Suprapubic skin (tissue), 4 donors: ENCODE results near the gene IRS2.

ENCODE experiments used
- CTCF ChIP-seq, 2 donors: fragments of 200-600 bp in 1 of 2; fragments of 450-650 bp in 1 of 2; sonication (generic) in 1 of 2; IDR thresholded peaks; one replicate each; pipeline ENCODE4 v1.5.1; 2016 to 2019; ENCODE audit warnings: antibody characterized with exemption in 2 of 2, mild to moderate bottlenecking in 1 of 2, moderate library complexity in 1 of 2
- EP300 ChIP-seq: sonication (generic); formaldehyde crosslinking; IDR thresholded peaks from one replicate; pipeline ENCODE4 v1.6.1; 2017; ENCODE audit warnings: antibody characterized with exemption
- POLR2A ChIP-seq, 2 donors: fragments of 450-650 bp; IDR thresholded peaks; one replicate each; pipeline ENCODE4 v1.6.1; 2017; ENCODE audit warnings: antibody characterized with exemption in 2 of 2, mild to moderate bottlenecking in 2 of 2, moderate library complexity in 2 of 2
- POLR2AphosphoS5 ChIP-seq, 3 donors: sonication (generic); formaldehyde crosslinking; IDR thresholded peaks; one replicate each; pipeline ENCODE4 v1.6.1; 2017; ENCODE audit warnings: antibody characterized with exemption in 3 of 3

- no peak for TF ChIP-seq CTCF (IDR thresholded peaks at IDR 0.05)
- TF ChIP-seq POLR2A (IDR thresholded peaks at IDR 0.05), result no peak
- no peak for TF ChIP-seq EP300
- TF ChIP-seq POLR2AphosphoS5 (IDR thresholded peaks at IDR 0.05), result no peak
These were observed 41.8 kb downstream of the IRS2 start for GRCh38 chr13:109744512-109745051.
